WI38 (cell line): ENCODE results near the gene RSAD1.

Source experiments
- H3K4me3 ChIP-seq: 2 replicates; pipeline ENCODE4 v1.5.1; 2011; ENCODE audit warnings: low read depth, mild to moderate bottlenecking, control low read depth, low read length
- CTCF ChIP-seq: IDR thresholded peaks from 2 replicates; pipeline ENCODE4 v1.5.1; 2012; ENCODE audit warnings: low read depth, mild to moderate bottlenecking, control low read depth, low read length

Gene RSAD1

GRCh38 chr17:50527949-50528474, 49.4 kb downstream of the RSAD1 start:
- TF ChIP-seq CTCF: no peak
- no peak overlapping the region for H3K4me3 ChIP-seq

GRCh38 chr17:50529849-50530248, 51.2 kb downstream of the RSAD1 start:
- H3K4me3 ChIP-seq: no peak overlapping the region
- TF ChIP-seq CTCF: no peak

GRCh38 chr17:50531428-50532025, 52.9 kb downstream of the RSAD1 start:
- H3K4me3 ChIP-seq: no peak overlapping the region
- TF ChIP-seq CTCF: no peak

GRCh38 chr17:50532452-50533024, 53.9 kb downstream of the RSAD1 start, which contains the start of gene EPN3:
Gene EPN3 (plus strand): TSS chr17:50532735. CDS start chr17:50536557, 3,822 bp downstream.
- no peak for TF ChIP-seq CTCF
- H3K4me3 ChIP-seq: no peak within 1 kb of the TSS

GRCh38 chr17:50533185-50533584, 54.5 kb downstream of the RSAD1 start:
- no peak for TF ChIP-seq CTCF
- H3K4me3 ChIP-seq: no peak overlapping the region

- no peak for TF ChIP-seq CTCF
- no peak overlapping the region for H3K4me3 ChIP-seq
Measured at GRCh38 chr17:50533720-50534148, 55.1 kb downstream of the RSAD1 start.

GRCh38 chr17:50534222-50534978, 55.7 kb downstream of the RSAD1 start:
- TF ChIP-seq CTCF: no peak

More at GRCh38 chr17:50534222-50534978, 55.7 kb downstream of the RSAD1 start:
- H3K4me3 ChIP-seq: no peak overlapping the region
